NCI-H2196 treated with DMSO at 0.1 percent for 48 hours (cell line): Measurements from ENCODE around the gene CPNE5.
"Not testable (repeated sequence)": the region's sequence is repeated elsewhere in the genome, so short reads cannot be mapped to it uniquely, and the experiment has no call there.

Experiments
- DNase-seq: peaks from one replicate; lab custom pipeline; 2025; ENCODE audit not compliant: unreplicated experiment; lab: John Stamatoyannopoulos, UW

The CPNE5 gene

GRCh38 chr6:36728289-36729160 is 110.7 kb downstream of the CPNE5 start:
- DNase-seq: no peak

- peak; percentile 38 for DNase-seq
Measured at GRCh38 chr6:36727505-36728021, 111.7 kb downstream of the CPNE5 start.

- DNase-seq: no peak
Measured at GRCh38 chr6:36725581-36725980, 113.7 kb downstream of the CPNE5 start.

GRCh38 chr6:36724514-36725390 is 114.5 kb downstream of the CPNE5 start:
- peak; percentile 68 for DNase-seq

- not testable (repeated sequence) for DNase-seq
Measured at GRCh38 chr6:36723992-36724391, 115.3 kb downstream of the CPNE5 start.

DNA sequence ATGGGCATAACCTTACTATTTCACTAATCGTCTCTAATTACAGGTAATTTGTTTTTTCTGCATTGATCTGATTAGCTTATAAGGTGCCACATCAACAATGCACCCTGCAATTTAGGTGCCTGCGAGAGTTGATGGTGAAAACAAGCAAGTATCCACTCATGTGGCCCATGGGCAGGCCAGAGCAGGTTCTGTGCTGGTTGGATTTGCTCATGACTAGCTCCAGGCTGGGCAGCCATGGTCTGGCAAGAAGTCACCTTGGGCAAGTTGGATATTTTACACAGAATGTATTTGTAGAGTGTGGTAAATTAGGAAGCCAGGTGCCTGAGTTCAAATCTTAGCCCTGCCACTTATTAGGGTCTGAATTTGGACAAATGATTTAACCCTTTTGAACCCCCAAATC is 116.4 kb downstream of the CPNE5 start:
- no peak for DNase-seq

GRCh38 chr6:36722365-36722764 is 116.9 kb downstream of the CPNE5 start:
- DNase-seq: no peak

- no peak for DNase-seq
Measured at GRCh38 chr6:36721369-36722140, 117.7 kb downstream of the CPNE5 start.

DNA sequence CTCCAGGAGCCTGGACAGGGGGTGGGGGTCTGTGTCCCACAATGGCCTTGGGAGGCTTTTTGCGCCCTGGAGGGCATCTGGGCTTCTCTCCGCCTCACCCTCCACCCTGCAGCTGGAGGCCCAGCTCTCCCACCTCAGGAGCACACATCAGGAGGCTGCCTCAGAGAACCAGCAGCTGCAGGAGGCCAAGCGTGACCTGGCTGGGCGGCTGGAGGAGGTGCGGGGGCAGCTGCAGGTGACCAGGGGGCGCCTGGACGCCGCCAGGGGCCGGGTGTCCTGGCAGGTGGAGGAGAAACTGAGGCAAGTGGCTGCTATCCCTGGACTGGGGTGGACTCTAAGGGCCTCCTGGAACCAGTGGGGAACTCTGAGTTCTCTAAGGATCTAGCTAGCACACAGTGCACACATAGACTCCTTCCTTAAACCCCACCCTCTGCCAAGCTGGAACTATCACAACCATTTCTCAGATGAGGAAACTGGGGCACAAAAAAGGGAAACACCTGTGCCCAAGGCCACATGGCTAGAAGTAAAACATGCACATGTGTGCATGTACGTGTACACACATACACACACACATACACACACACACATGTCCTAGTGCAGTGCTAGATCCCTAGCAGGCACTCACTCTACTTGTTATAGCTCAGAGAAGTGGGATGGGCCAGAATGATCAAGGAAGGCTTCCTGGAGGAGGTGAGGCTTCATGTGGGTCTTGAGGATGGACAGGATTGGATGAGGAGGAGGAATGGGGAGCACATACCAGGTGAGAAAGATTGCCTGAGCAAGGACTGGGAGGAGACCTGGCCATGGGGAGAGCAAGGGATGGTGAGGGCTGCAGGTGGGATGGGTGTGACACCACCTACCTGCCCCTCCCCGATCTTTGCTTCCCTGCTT is 118.7 kb downstream of the CPNE5 start:
- no peak for DNase-seq

GRCh38 chr6:36719126-36719525 is 120.1 kb downstream of the CPNE5 start:
- no peak for DNase-seq

- no peak for DNase-seq
Measured at GRCh38 chr6:36718560-36718959, 120.7 kb downstream of the CPNE5 start.

DNA sequence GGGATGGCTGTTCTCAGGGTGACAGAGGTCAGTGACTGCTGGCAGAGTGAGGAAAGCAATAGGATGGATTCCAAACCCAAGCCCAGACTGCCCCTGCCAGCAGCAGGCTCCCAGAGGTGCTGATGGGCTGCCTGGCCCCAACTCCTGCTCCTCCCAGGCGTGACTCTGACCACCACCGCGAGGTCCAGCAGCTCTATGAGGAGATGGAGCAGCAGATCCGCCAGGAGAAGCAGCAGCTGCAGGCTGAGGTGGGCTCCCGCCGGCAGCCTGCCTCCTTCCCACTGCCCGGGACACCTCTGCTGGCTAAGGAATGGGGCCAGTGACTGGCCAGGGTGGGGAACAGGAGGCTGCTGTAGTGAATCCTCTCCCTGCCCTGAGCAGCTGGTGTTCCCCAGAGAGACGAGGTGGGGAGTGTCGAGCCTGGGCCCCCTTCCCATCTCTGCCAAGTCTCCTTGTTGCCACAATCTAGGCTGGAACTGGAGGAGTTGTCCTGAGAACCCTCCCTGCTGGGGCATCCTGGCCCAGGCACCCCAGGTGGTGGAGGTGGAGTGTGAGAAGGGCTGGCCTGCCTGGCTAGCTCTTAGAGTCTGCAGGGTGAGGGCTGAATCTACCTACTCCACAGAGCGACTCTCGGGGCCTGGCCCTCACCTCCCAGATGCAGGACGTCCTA is 121.2 kb downstream of the CPNE5 start:
- no peak for DNase-seq

GRCh38 chr6:36717231-36717825 is 121.9 kb downstream of the CPNE5 start:
- no peak for DNase-seq

GRCh38 chr6:36716476-36717093 is 122.7 kb downstream of the CPNE5 start:
- DNase-seq: no peak

DNA sequence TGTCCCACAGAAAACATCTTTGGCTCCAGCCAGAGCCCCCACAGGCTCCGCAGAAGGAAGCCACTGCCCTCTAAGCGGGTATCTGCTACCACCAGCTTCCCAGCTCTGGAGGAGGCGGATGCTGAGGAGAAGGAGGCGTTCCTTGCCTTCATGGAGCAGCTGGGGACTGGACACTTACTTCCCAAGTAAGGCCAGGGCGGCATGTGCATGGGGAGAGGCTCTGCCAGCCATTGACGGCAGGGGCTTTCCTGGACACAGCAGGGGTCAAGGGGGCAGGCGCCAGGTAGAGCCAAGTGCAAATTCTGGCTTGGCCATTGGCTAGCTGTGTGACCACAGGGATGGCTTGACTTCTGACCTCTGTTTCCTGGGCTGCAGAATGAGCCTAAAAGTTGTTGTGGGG is 123.8 kb downstream of the CPNE5 start:
- DNase-seq: no peak

GRCh38 chr6:36714511-36714910 is 124.7 kb downstream of the CPNE5 start:
- no peak for DNase-seq

DNA sequence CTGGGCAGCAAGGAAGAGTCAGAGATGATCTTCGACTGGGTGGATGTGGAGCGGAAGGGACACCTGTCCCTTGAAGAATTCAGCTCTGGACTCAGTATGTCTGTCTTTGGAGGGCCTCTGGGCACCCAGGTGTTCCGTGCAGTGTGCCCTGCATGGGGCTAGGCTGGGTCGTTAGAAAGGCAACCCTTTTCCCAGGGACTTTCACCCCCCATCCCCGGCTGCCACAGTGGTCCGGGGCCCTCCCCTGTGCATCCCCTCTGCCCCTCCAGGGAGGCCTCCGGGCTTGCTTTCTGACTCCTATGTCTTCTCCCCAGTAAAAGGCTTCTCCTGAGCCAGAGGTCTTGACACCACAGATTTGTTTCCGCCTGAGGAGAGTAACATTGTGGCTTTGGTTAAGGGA is 125.4 kb downstream of the CPNE5 start:
- DNase-seq: no peak

- no peak for DNase-seq
Measured at GRCh38 chr6:36712816-36713215, 126.4 kb downstream of the CPNE5 start.

GRCh38 chr6:36706339-36706738 is 132.9 kb downstream of the CPNE5 start:
- no peak for DNase-seq
